Astrocyte of the cerebellum (primary cell): ENCODE measurements around the gene ADAM15.

ENCODE experiments used
- DNase-seq: peaks from one replicate; pipeline ENCODE4 v3.0.0-alpha.2; 2011; ENCODE audit warnings: low read depth
- H3K4me3 ChIP-seq: 2 replicates; pipeline ENCODE4 v1.5.1; 2011; ENCODE audit warnings: mild to moderate bottlenecking, low read depth, low read length, moderate library complexity
- CTCF ChIP-seq: IDR thresholded peaks from 2 replicates; pipeline ENCODE4 v1.5.1; 2012; ENCODE audit warnings: low read length, low read depth, moderate library complexity, mild to moderate bottlenecking; ENCODE audit errors: missing control alignments
- in situ Hi-C: cut with HindIII; loops from 2 replicates; pipeline ENCODE4 v1.10.0; 2017; ENCODE audit warnings: low sequenced_read_pairs

The ADAM15 gene

GRCh38 chr1:155051342-155051776, 243 bp downstream of the ADAM15 start:
- in situ Hi-C loops, result no loop called here
- no peak for TF ChIP-seq CTCF
- no peak for DNase-seq
- peak overlapping the region; percentile 61 for H3K4me3 ChIP-seq

GRCh38 chr1:155051777-155052398, 772 bp downstream of the ADAM15 start:
- TF ChIP-seq CTCF, result no peak
- DNase-seq, result no peak
- in situ Hi-C loops, result no loop called here

GRCh38 chr1:155052439-155053395, 1.6 kb downstream of the ADAM15 start:
- DNase-seq, result no peak
- TF ChIP-seq CTCF, result peak; percentile 49
- peak overlapping the region; percentile 61 for H3K4me3 ChIP-seq
- in situ Hi-C loops, result no loop called here

More at GRCh38 chr1:155051777-155052398, 772 bp downstream of the ADAM15 start:
- H3K4me3 ChIP-seq, result peak overlapping the region; percentile 61

- no peak for TF ChIP-seq CTCF
- H3K4me3 ChIP-seq, result no peak overlapping the region
- in situ Hi-C loops, result no loop called here
- no peak for DNase-seq
These were observed 2.5 kb downstream of the ADAM15 start for GRCh38 chr1:155053531-155054105.

GRCh38 chr1:155057104-155057503, 6.0 kb downstream of the ADAM15 start:
- TF ChIP-seq CTCF, result no peak
- H3K4me3 ChIP-seq, result no peak overlapping the region
- in situ Hi-C loops, result no loop called here
- no peak for DNase-seq

- TF ChIP-seq CTCF, result peak; percentile 17
These were observed 6.7 kb downstream of the ADAM15 start for GRCh38 chr1:155057788-155058211.

More at GRCh38 chr1:155057788-155058211, 6.7 kb downstream of the ADAM15 start:
- DNase-seq, result no peak
- in situ Hi-C loops, result no loop called here
- no peak overlapping the region for H3K4me3 ChIP-seq
